Measurements from ENCODE around the gene SRGAP1.
A peak's percentile ranks its signal among the peaks of the same experiment; 100 is the strongest.

Gene SRGAP1

GRCh38 chr12:63844391-63845341 lies at the start of gene SRGAP1:
SRGAP1 (plus strand) TSS chr12:63844700; CDS start chr12:63844817, 117 bp downstream.
- peak; percentile 76 for DNase-seq

- DNase-seq: no peak
Observed at GRCh38 chr12:63795032-63795687, 49.3 kb upstream of the SRGAP1 start.

- DNase-seq: no peak
Observed at GRCh38 chr12:63795944-63796343, 48.6 kb upstream of the SRGAP1 start.

GRCh38 chr12:63802012-63802608 lies 42.4 kb upstream of the SRGAP1 start:
- DNase-seq: peak; percentile 18

GRCh38 chr12:63804746-63805145 lies 39.8 kb upstream of the SRGAP1 start:
- no peak for DNase-seq

- no peak for DNase-seq
Observed at GRCh38 chr12:63805704-63806672, 38.5 kb upstream of the SRGAP1 start.

GRCh38 chr12:63808631-63809030 lies 35.9 kb upstream of the SRGAP1 start:
- DNase-seq: no peak

- no peak for DNase-seq
Observed at GRCh38 chr12:63809566-63809965, 34.9 kb upstream of the SRGAP1 start.

GRCh38 chr12:63811334-63811733 lies 33.2 kb upstream of the SRGAP1 start:
- DNase-seq: no peak

- no peak for DNase-seq
Observed at GRCh38 chr12:63811755-63812154, 32.7 kb upstream of the SRGAP1 start.

GRCh38 chr12:63814146-63814772 lies 30.2 kb upstream of the SRGAP1 start:
- no peak for DNase-seq

GRCh38 chr12:63815482-63815852 lies 29.0 kb upstream of the SRGAP1 start:
- DNase-seq: no peak

GRCh38 chr12:63816031-63816430 lies 28.5 kb upstream of the SRGAP1 start:
- DNase-seq: no peak

GRCh38 chr12:63820427-63820826 lies 24.1 kb upstream of the SRGAP1 start:
- no peak for DNase-seq

GRCh38 chr12:63821781-63822251 lies 22.7 kb upstream of the SRGAP1 start:
- no peak for DNase-seq

GRCh38 chr12:63822352-63822751 lies 22.1 kb upstream of the SRGAP1 start:
- no peak for DNase-seq

- no peak for DNase-seq
Observed at GRCh38 chr12:63823040-63823439, 21.5 kb upstream of the SRGAP1 start.

- DNase-seq: peak; percentile 70
Observed at GRCh38 chr12:63826006-63826585, 18.4 kb upstream of the SRGAP1 start.

GRCh38 chr12:63828867-63829266 lies 15.6 kb upstream of the SRGAP1 start:
- DNase-seq: no peak

- DNase-seq: no peak
Observed at GRCh38 chr12:63836046-63836445, 8.5 kb upstream of the SRGAP1 start.

GRCh38 chr12:63836936-63837335 lies 7.6 kb upstream of the SRGAP1 start:
- no peak for DNase-seq

- DNase-seq: no peak
Observed at GRCh38 chr12:63838411-63838810, 6.1 kb upstream of the SRGAP1 start.

Measured in NCI-H82 (cell line).